Suprapubic skin (tissue), 4 donors: ENCODE measurements around the gene KIAA1328. TPM values are rescaled to one million over a fixed set of nuclear protein-coding genes. Genes with fewer than 3 reads are reported as not detected.

Source experiments
- DNase-seq, 2 donors: peaks; one replicate each; pipeline ENCODE4 v3.0.0-alpha.2; 2019; ENCODE audit warnings: low spot score in 2 of 2
- H3K27ac ChIP-seq: fragments of 200-600 bp; sonication (generic); one replicate; pipeline ENCODE4 v1.5.1; 2019
- H3K27me3 ChIP-seq: fragments of 200-600 bp; sonication (generic); one replicate; pipeline ENCODE4 v1.5.1; 2019
- H3K36me3 ChIP-seq: fragments of 200-600 bp; sonication (generic); one replicate; pipeline ENCODE4 v1.5.1; 2019
- H3K4me1 ChIP-seq: fragments of 200-600 bp; sonication (generic); one replicate; pipeline ENCODE4 v1.5.1; 2019
- H3K4me3 ChIP-seq: fragments of 200-600 bp; sonication (generic); one replicate; pipeline ENCODE4 v1.5.1; 2019; ENCODE audit warnings: mild to moderate bottlenecking
- H3K9me3 ChIP-seq: fragments of 200-600 bp; sonication (generic); one replicate; pipeline ENCODE4 v1.5.1; 2019
- EP300 ChIP-seq: sonication (generic); formaldehyde crosslinking; IDR thresholded peaks from one replicate; pipeline ENCODE4 v1.6.1; 2017; ENCODE audit warnings: antibody characterized with exemption
- POLR2A ChIP-seq, 2 donors: fragments of 450-650 bp; IDR thresholded peaks; one replicate each; pipeline ENCODE4 v1.6.1; 2017; ENCODE audit warnings: antibody characterized with exemption in 2 of 2, mild to moderate bottlenecking in 2 of 2, moderate library complexity in 2 of 2
- POLR2AphosphoS5 ChIP-seq, 3 donors: sonication (generic); formaldehyde crosslinking; IDR thresholded peaks; one replicate each; pipeline ENCODE4 v1.6.1; 2017; ENCODE audit warnings: antibody characterized with exemption in 3 of 3
- WGBS: methylation state at CpG from one replicate; pipeline ENCODE4 v1.1.5; 2018; 5-methylcytosine and 5-hydroxymethylcytosine counted together
- total RNA-seq, 4 donors: library from RNA; depleted of rRNA; stranded (reverse); fragments of >200 nt; gene quantifications; one replicate each; pipeline ENCODE4 v1.1.0, GENCODE V29; 2016
- TF ChIP-seq, protein P1 (sequence below), 2 donors: fragments of 200-600 bp in 1 of 2; fragments of 450-650 bp in 1 of 2; sonication (generic) in 1 of 2; IDR thresholded peaks; one replicate each; pipeline ENCODE4 v1.5.1; 2016 to 2019; ENCODE audit warnings: antibody characterized with exemption in 2 of 2, mild to moderate bottlenecking in 1 of 2, moderate library complexity in 1 of 2

Gene KIAA1328
- total RNA-seq, 4 donors from 2014 or later: 14.5 to 55.7 (median 21.6) TPM

- Histone ChIP-seq H3K27ac (no peak overlapping the region), H3K4me3 (no peak overlapping the region), H3K36me3 (no peaks in the 10 kb centered on the region), H3K4me1 (no peaks in the 10 kb centered on the region), H3K9me3 (no peaks in the 10 kb centered on the region), H3K27me3 (no peaks in the 10 kb centered on the region)
- no peak for DNase-seq
- TF ChIP-seq POLR2A (IDR thresholded peaks at IDR 0.05) (no peak), POLR2AphosphoS5 (IDR thresholded peaks at IDR 0.05) (no peak), EP300 (no peak)
- TF ChIP-seq, protein P1, sequence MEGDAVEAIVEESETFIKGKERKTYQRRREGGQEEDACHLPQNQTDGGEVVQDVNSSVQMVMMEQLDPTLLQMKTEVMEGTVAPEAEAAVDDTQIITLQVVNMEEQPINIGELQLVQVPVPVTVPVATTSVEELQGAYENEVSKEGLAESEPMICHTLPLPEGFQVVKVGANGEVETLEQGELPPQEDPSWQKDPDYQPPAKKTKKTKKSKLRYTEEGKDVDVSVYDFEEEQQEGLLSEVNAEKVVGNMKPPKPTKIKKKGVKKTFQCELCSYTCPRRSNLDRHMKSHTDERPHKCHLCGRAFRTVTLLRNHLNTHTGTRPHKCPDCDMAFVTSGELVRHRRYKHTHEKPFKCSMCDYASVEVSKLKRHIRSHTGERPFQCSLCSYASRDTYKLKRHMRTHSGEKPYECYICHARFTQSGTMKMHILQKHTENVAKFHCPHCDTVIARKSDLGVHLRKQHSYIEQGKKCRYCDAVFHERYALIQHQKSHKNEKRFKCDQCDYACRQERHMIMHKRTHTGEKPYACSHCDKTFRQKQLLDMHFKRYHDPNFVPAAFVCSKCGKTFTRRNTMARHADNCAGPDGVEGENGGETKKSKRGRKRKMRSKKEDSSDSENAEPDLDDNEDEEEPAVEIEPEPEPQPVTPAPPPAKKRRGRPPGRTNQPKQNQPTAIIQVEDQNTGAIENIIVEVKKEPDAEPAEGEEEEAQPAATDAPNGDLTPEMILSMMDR (IDR thresholded peaks at IDR 0.05): no peak
- 94% methylated on average over 4 of the region's 4 CpGs for WGBS
These were observed 355.4 kb downstream of the KIAA1328 start for GRCh38 chr18:37184209-37184868.

DNA sequence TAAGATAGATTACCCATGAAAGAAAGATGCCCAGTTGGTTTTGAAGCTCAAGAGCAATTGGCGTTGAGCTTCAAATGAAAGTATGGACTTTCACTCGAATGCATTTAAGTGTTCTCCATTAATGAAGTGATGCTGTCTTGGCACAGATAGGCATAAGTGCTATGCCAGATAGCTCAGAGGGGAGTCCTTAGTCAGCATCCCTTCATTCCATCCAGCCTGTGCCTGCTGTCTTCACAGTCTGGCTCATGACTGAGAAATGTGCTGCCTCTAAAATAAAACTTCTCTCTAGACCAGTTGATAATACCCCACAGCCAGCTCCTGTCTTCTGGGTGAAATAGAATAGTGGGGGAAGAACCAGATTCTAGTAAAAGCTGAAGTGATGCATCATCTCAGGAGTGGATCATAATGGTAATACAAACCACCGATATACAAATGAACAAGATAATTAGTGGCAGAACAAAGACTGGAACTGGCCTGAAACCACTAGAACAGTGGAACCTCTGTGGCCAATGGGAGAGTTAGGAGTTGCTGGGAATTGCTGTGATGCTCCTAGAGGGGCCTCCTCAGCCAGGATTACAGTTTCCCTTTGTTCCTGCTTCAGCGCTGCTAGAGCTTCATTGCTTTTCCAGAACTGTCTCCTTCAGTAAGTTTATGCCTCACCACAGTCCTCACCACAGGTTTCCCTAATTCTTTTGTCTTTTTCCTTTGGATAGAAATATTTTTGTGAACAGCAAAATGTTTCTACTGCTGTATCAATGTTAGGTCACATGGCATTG, 359.3 kb downstream of the KIAA1328 start:
- H3K4me1 ChIP-seq: no peaks in the 10 kb centered on the region
- no peak overlapping the region for H3K27ac ChIP-seq
- no peak for TF ChIP-seq POLR2AphosphoS5 (IDR thresholded peaks at IDR 0.05)
- H3K27me3 ChIP-seq: no peaks in the 10 kb centered on the region
- H3K9me3 ChIP-seq: no peaks in the 10 kb centered on the region
- no peak overlapping the region for H3K4me3 ChIP-seq
- no peaks in the 10 kb centered on the region for H3K36me3 ChIP-seq
- WGBS: over 99% methylated on average over 4 of the region's 4 CpGs
- DNase-seq: no peak

- Histone ChIP-seq H3K36me3 (no peaks in the 10 kb centered on the region), H3K27me3 (no peaks in the 10 kb centered on the region), H3K27ac (no peak overlapping the region), H3K9me3 (peaks cover 4% of the 10 kb centered on the region), H3K4me1 (no peaks in the 10 kb centered on the region), H3K4me3 (no peak overlapping the region)
- no peak for TF ChIP-seq POLR2A (IDR thresholded peaks at IDR 0.05)
- TF ChIP-seq EP300: no peak
- TF ChIP-seq, protein P1 (IDR thresholded peaks at IDR 0.05): no peak
- no peak for TF ChIP-seq POLR2AphosphoS5 (IDR thresholded peaks at IDR 0.05)
- 93% methylated on average over 2 of the region's 2 CpGs for WGBS
- DNase-seq: no peak
These were observed 370.8 kb downstream of the KIAA1328 start for GRCh38 chr18:37199741-37200140.

- Histone ChIP-seq H3K36me3 (no peaks in the 10 kb centered on the region), H3K9me3 (no peaks in the 10 kb centered on the region), H3K27me3 (no peaks in the 10 kb centered on the region), H3K4me3 (no peak overlapping the region), H3K27ac (no peak overlapping the region), H3K4me1 (no peaks in the 10 kb centered on the region)
- no peak for DNase-seq
- TF ChIP-seq EP300: no peak
- TF ChIP-seq POLR2A (IDR thresholded peaks at IDR 0.05): no peak
- TF ChIP-seq, protein P1 (IDR thresholded peaks at IDR 0.05): no peak
- TF ChIP-seq POLR2AphosphoS5 (IDR thresholded peaks at IDR 0.05): no peak
- WGBS: 100% methylated on average over 1 of the region's 1 CpG
These were observed 378.4 kb downstream of the KIAA1328 start for GRCh38 chr18:37207343-37207742.

- H3K36me3 ChIP-seq: no peaks in the 10 kb centered on the region
- no peak for DNase-seq
- no peaks in the 10 kb centered on the region for H3K4me1 ChIP-seq
- H3K27ac ChIP-seq: no peak overlapping the region
- TF ChIP-seq EP300: no peak
- TF ChIP-seq POLR2AphosphoS5 (IDR thresholded peaks at IDR 0.05): no peak
- TF ChIP-seq, protein P1 (IDR thresholded peaks at IDR 0.05): no peak
- no peak for TF ChIP-seq POLR2A (IDR thresholded peaks at IDR 0.05)
- H3K27me3 ChIP-seq: no peaks in the 10 kb centered on the region
- no peaks in the 10 kb centered on the region for H3K9me3 ChIP-seq
- no peak overlapping the region for H3K4me3 ChIP-seq
- 86% methylated on average over 1 of the region's 1 CpG for whole genome bisulfite sequencing
These were observed 381.9 kb downstream of the KIAA1328 start for GRCh38 chr18:37210781-37211180.
